ENCODE measurements around the gene FOXF1. TPM values are rescaled to one million over a fixed set of nuclear protein-coding genes. Genes with fewer than 3 reads are reported as not detected.

FOXF1 gene
- total RNA-seq, 4 donors from 2014 or later, result 10.8 to 44.1 (median 23.4) TPM

DNA sequence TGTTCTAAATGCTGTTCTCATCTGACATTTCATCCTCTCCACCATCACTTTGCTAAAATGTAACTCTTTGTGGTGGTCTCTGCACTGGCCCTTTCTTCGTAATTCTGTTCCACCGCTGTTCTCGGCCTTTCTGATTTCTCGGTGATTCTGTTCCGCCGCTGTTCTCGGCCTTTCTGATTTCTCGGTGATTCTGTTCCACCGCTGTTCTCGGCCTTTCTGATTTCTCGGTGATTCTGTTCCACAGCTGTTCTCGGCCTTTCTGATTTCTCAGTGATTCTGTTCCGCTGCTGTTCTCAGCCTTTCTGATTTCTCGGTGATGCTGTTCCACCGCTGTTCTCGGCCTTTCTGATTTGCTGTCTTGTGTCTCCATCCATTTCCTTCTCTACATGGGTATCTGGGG, 12.3 kb downstream of the FOXF1 start:
- Histone ChIP-seq H3K27me3 (peaks cover 8% of the 10 kb centered on the region), H3K27ac (no peak overlapping the region), H3K9me3 (no peaks in the 10 kb centered on the region), H3K36me3 (no peaks in the 10 kb centered on the region), H3K4me3 (no peak overlapping the region), H3K4me1 (peaks cover 6 to 22% (median 9%) of the 10 kb centered on the region in 4 donors)
- intact Hi-C loops (cut with DNase I; ENCODE audit: low total_unique reads), result no loop called here
- DNase-seq, result no peak
- TF ChIP-seq POLR2AphosphoS5 (IDR thresholded peaks at IDR 0.05), result no peak
- no peak for TF ChIP-seq POLR2A (IDR thresholded peaks at IDR 0.05)
- TF ChIP-seq, protein P1, sequence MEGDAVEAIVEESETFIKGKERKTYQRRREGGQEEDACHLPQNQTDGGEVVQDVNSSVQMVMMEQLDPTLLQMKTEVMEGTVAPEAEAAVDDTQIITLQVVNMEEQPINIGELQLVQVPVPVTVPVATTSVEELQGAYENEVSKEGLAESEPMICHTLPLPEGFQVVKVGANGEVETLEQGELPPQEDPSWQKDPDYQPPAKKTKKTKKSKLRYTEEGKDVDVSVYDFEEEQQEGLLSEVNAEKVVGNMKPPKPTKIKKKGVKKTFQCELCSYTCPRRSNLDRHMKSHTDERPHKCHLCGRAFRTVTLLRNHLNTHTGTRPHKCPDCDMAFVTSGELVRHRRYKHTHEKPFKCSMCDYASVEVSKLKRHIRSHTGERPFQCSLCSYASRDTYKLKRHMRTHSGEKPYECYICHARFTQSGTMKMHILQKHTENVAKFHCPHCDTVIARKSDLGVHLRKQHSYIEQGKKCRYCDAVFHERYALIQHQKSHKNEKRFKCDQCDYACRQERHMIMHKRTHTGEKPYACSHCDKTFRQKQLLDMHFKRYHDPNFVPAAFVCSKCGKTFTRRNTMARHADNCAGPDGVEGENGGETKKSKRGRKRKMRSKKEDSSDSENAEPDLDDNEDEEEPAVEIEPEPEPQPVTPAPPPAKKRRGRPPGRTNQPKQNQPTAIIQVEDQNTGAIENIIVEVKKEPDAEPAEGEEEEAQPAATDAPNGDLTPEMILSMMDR (IDR thresholded peaks at IDR 0.05), result no peak
- no peak for TF ChIP-seq EP300 (IDR thresholded peaks at IDR 0.05; ENCODE audit: low read depth)
- in situ Hi-C loops (cut with MboI; ENCODE audit: low pct_ligation_motif_present in 1 of 4, low pct_unique_long_range_greater_than_20kb in 1 of 4, low sequenced_read_pairs in 3 of 4), result loop anchor here (10.0 to 25.0 kb wide), 6 partner anchors 185 to 710 kb away; no protein-coding TSS in a partner anchor
- WGBS, 2 donors (ENCODE audit: low coverage in 1 of 2), result 75 to 80% methylated on average over 16 of the region's 16 CpGs

DNA sequence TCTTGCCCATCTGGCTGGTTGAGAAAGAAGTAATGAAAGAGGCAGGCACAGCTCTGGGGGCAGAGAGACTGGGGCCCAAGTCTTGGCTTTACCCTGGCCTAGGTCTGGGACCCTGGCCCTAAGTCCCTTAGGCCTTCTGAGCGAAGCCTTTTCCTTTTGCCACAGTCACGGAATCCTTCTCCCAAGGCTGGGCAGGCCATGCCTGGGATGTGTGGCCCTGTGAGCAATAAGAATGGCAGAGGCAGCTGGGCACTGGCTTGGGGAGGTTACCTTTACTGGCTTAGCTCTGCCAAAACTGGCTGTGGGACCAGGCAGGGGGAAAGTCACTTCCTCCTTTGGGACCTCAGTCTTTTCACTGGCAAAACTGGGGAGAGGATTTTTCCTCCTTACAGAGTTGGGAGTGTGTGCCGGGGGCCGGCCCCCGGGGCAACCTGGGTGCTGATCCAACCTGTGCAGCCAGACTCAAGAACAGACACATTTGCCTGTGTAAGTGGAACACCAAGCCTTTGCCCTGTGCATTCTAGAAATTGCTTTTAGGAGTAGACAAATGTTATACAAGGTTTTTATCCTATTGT, 12.9 kb downstream of the FOXF1 start:
- TF ChIP-seq, protein P1 (IDR thresholded peaks at IDR 0.05), result no peak
- TF ChIP-seq EP300 (IDR thresholded peaks at IDR 0.05; ENCODE audit: low read depth) (no peak), POLR2AphosphoS5 (IDR thresholded peaks at IDR 0.05) (no peak), POLR2A (IDR thresholded peaks at IDR 0.05) (no peak)
- Histone ChIP-seq H3K27ac (no peak overlapping the region), H3K9me3 (no peaks in the 10 kb centered on the region), H3K27me3 (peaks cover 4% of the 10 kb centered on the region), H3K4me3 (no peak overlapping the region), H3K36me3 (no peaks in the 10 kb centered on the region), H3K4me1 (peaks cover 3 to 17% (median 9%) of the 10 kb centered on the region in 4 donors)
- DNase-seq, result no peak
- 76 to 80% methylated on average over 2 to 5 of the region's 5 CpGs for WGBS, 2 donors (ENCODE audit: low coverage in 1 of 2)
- in situ Hi-C loops (cut with MboI; ENCODE audit: low pct_ligation_motif_present in 1 of 4, low pct_unique_long_range_greater_than_20kb in 1 of 4, low sequenced_read_pairs in 3 of 4) (loop anchor here (10.0 to 25.0 kb wide), 6 partner anchors 186 to 711 kb away; no protein-coding TSS in a partner anchor), intact Hi-C loops (cut with DNase I; ENCODE audit: low total_unique reads) (no loop called here)

DNA sequence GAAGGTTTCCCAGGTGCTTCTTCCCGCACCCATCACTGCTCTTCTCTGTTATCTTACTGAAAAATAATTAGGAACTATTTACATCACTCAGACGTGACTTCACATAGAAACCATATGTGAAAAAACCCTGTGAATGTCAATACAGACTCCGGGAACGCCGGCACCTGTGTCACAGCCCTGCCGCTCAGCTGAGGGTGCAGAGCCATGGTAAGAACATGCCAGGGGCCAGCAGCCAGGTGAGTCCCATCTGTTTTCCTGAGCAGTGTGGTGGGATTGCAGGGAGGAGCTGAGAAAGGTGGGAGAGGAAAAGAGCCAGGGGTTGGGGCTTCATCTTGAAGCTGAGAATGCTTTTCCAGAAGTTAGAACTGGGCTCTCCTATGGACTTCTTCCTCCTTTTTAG, 13.7 kb downstream of the FOXF1 start:
- H3K36me3 ChIP-seq, result no peaks in the 10 kb centered on the region
- H3K4me1 ChIP-seq, result peaks cover 3 to 14% (median 9%) of the 10 kb centered on the region in 4 donors
- no peak overlapping the region for H3K27ac ChIP-seq
- H3K4me3 ChIP-seq, result no peak overlapping the region
- 58 to 61% methylated on average over 2 to 6 of the region's 6 CpGs for WGBS, 2 donors (ENCODE audit: low coverage in 1 of 2)
- H3K9me3 ChIP-seq, result no peaks in the 10 kb centered on the region
- H3K27me3 ChIP-seq, result no peaks in the 10 kb centered on the region
- TF ChIP-seq, protein P1 (IDR thresholded peaks at IDR 0.05), result no peak
- no peak for TF ChIP-seq POLR2AphosphoS5 (IDR thresholded peaks at IDR 0.05)
- no peak for TF ChIP-seq EP300 (IDR thresholded peaks at IDR 0.05; ENCODE audit: low read depth)
- no peak for TF ChIP-seq POLR2A (IDR thresholded peaks at IDR 0.05)
- no peak for DNase-seq
- intact Hi-C loops (cut with DNase I; ENCODE audit: low total_unique reads) (no loop called here), in situ Hi-C loops (cut with MboI; ENCODE audit: low pct_ligation_motif_present in 1 of 4, low pct_unique_long_range_greater_than_20kb in 1 of 4, low sequenced_read_pairs in 3 of 4) (loop anchor here (10.0 to 25.0 kb wide), 6 partner anchors 187 to 712 kb away; no protein-coding TSS in a partner anchor)

DNA sequence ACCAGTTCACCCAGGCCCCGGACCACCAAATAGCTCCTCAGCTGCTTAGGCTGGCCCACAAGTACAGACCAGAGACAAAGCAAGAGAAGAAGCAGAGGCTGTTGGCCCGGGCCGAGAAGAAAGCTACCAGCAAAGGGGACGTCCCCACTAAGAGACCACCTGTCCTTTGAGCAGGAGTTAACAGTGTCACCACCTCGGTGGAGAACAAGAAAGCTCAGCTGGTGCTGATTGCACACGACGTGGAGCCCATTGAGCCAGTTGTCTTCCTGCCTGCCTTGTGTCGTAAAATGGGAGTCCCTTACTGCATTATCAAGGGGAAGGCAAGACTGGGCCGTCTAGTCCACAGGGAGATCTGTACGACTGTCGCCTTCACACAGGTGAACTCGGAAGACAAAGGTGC, 15.4 kb downstream of the FOXF1 start:
- H3K4me1 ChIP-seq, result peaks cover 0 to 3% (median under 1%) of the 10 kb centered on the region in 4 donors
- no peak for TF ChIP-seq POLR2AphosphoS5 (IDR thresholded peaks at IDR 0.05)
- no peak for TF ChIP-seq POLR2A (IDR thresholded peaks at IDR 0.05)
- no peak for TF ChIP-seq EP300 (IDR thresholded peaks at IDR 0.05; ENCODE audit: low read depth)
- TF ChIP-seq, protein P1 (IDR thresholded peaks at IDR 0.05), result no peak
- no peaks in the 10 kb centered on the region for H3K9me3 ChIP-seq
- DNase-seq, result no peak
- H3K27ac ChIP-seq, result no peak overlapping the region
- WGBS, 2 donors (ENCODE audit: low coverage in 1 of 2), result 59 to 100% methylated on average over 1 to 11 of the region's 12 CpGs
- H3K4me3 ChIP-seq, result no peak overlapping the region
- intact Hi-C loops (cut with DNase I; ENCODE audit: low total_unique reads), result no loop called here
- H3K27me3 ChIP-seq, result no peaks in the 10 kb centered on the region
- in situ Hi-C loops (cut with MboI; ENCODE audit: low pct_ligation_motif_present in 1 of 4, low pct_unique_long_range_greater_than_20kb in 1 of 4, low sequenced_read_pairs in 3 of 4), result loop anchor here in 2 of 4 donors (10.0 kb wide), 2 partner anchors 451 to 701 kb away; no protein-coding TSS in a partner anchor
- H3K36me3 ChIP-seq, result no peaks in the 10 kb centered on the region
